Neural progenitor cell (in vitro differentiated cells): ENCODE measurements around the gene LRRC8E. TPM values are rescaled to one million over a fixed set of nuclear protein-coding genes. Genes with fewer than 3 reads are reported as not detected.
"Not testable (repeated sequence)": the region's sequence is repeated elsewhere in the genome, so short reads cannot be mapped to it uniquely, and the experiment has no call there.

Experiments used
- DNase-seq: peaks from one replicate; pipeline ENCODE4 v3.0.0-alpha.2; 2016; ENCODE audit warnings: low spot score
- H2AFZ ChIP-seq: fragments of 200-600 bp; sonication (generic); replicated peaks from 2 replicates; pipeline ENCODE4 v1.6.1; 2016; ENCODE audit warnings: antibody characterized with exemption
- H3F3A ChIP-seq: fragments of 200-600 bp; sonication (generic); 2 replicates; pipeline ENCODE4 v1.6.1; 2016; ENCODE audit warnings: antibody characterized with exemption, low read depth
- H3K27ac ChIP-seq: fragments of 200-600 bp; sonication (generic); 2 replicates; pipeline ENCODE4 v1.5.1; 2016; ENCODE audit warnings: mild to moderate bottlenecking
- H3K27me3 ChIP-seq: fragments of 200-600 bp; sonication (generic); 2 replicates; pipeline ENCODE4 v1.6.1; 2016; ENCODE audit warnings: mild to moderate bottlenecking, moderate library complexity
- H3K36me3 ChIP-seq: fragments of 200-600 bp; sonication (generic); 2 replicates; pipeline ENCODE4 v1.5.1; 2016
- H3K4me1 ChIP-seq: fragments of 200-600 bp; sonication (generic); 2 replicates; pipeline ENCODE4 v1.6.1; 2016; ENCODE audit warnings: mixed run types
- H3K4me2 ChIP-seq: fragments of 200-600 bp; sonication (generic); 2 replicates; pipeline ENCODE4 v1.6.1; 2016
- H3K4me3 ChIP-seq: fragments of 200-600 bp; sonication (generic); 2 replicates; pipeline ENCODE4 v1.5.1; 2016
- H3K79me2 ChIP-seq: fragments of 200-600 bp; sonication (generic); 2 replicates; pipeline ENCODE4 v1.6.1; 2016; ENCODE audit warnings: low read depth
- H3K9ac ChIP-seq: fragments of 200-600 bp; sonication (generic); 2 replicates; pipeline ENCODE4 v1.6.1; 2016
- H3K9me3 ChIP-seq: fragments of 200-600 bp; sonication (generic); 2 replicates; pipeline ENCODE4 v1.5.1; 2016; ENCODE audit warnings: low read depth
- H4K20me1 ChIP-seq: fragments of 200-600 bp; sonication (generic); 2 replicates; pipeline ENCODE4 v1.6.1; 2016; ENCODE audit warnings: low read depth
- H3K27ac Mint-ChIP-seq: 3 replicates; pipeline ENCODE4 v1.8.0; 2021; ENCODE audit warnings: mixed read lengths
- H3K27me3 Mint-ChIP-seq: 2 replicates; pipeline ENCODE4 v1.8.0; 2022; ENCODE audit warnings: low read depth, mild to moderate bottlenecking, inconsistent platforms, moderate library complexity, mixed read lengths; ENCODE audit not compliant: insufficient read depth
- H3K36me3 Mint-ChIP-seq: 3 replicates; pipeline ENCODE4 v1.8.0; 2021; ENCODE audit warnings: mixed read lengths
- H3K4me1 Mint-ChIP-seq: 3 replicates; pipeline ENCODE4 v1.8.0; 2021; ENCODE audit warnings: mixed read lengths
- H3K4me3 Mint-ChIP-seq: 3 replicates; pipeline ENCODE4 v1.8.0; 2021; ENCODE audit warnings: mild to moderate bottlenecking, moderate library complexity, mixed read lengths
- H3K9me3 Mint-ChIP-seq: 3 replicates; pipeline ENCODE4 v1.8.0; 2020; ENCODE audit warnings: mixed read lengths
- CTCF ChIP-seq: fragments of 200-600 bp; sonication (generic); IDR thresholded peaks from 2 replicates; pipeline ENCODE4 v1.5.1; 2017; ENCODE audit warnings: antibody characterized with exemption, mild to moderate bottlenecking
- EZH2 ChIP-seq: fragments of 200-600 bp; sonication (generic); IDR thresholded peaks from 2 replicates; pipeline ENCODE4 v1.6.1; 2017; ENCODE audit warnings: antibody characterized with exemption, mild to moderate bottlenecking, moderate library complexity
- EZH2phosphoT487 ChIP-seq: fragments of 200-600 bp; sonication (generic); IDR thresholded peaks from 2 replicates; pipeline ENCODE4 v1.6.1; 2017; ENCODE audit warnings: antibody characterized with exemption
- total RNA-seq: library from RNA; depleted of rRNA; stranded (reverse); fragments of >200 nt; gene quantifications from 2 replicates; pipeline ENCODE4 v1.2.3, GENCODE V29; 2015; ENCODE audit warnings: low replicate concordance

LRRC8E gene
- total RNA-seq, 1 donor from 2014 or later = 1.2 TPM

- DNase-seq = peak; percentile 86
- Histone ChIP-seq H3K9me3 (no peaks in the 10 kb centered on the region), H4K20me1 (peaks cover 35% of the 10 kb centered on the region), H3K36me3 (no peaks in the 10 kb centered on the region), H3K27ac (no peak overlapping the region), H3K4me3 (peak overlapping the region; percentile 59), H3F3A (peaks cover 46% of the 10 kb centered on the region), H3K9ac (no peak overlapping the region), H3K4me1 (peaks cover 15% of the 10 kb centered on the region), H3K4me2 (peak overlapping the region; percentile 99), H3K79me2 (no peaks in the 10 kb centered on the region), H2AFZ (no peak overlapping the region), H3K27me3 (peaks cover 64% of the 10 kb centered on the region)
- peaks cover 30% of the 10 kb centered on the region for H3K4me1 Mint-ChIP-seq
- H3K36me3 Mint-ChIP-seq = peaks cover 6% of the 10 kb centered on the region
- H3K27ac Mint-ChIP-seq = no peak overlapping the region
- TF ChIP-seq EZH2phosphoT487 = peak; percentile 87
- peak; percentile 72 for TF ChIP-seq EZH2
- TF ChIP-seq CTCF = peak; percentile 70
- no peaks in the 10 kb centered on the region for H3K9me3 Mint-ChIP-seq
- peak overlapping the region; percentile 81 for H3K4me3 Mint-ChIP-seq
- H3K27me3 Mint-ChIP-seq = peaks cover 41% of the 10 kb centered on the region
Measured at GRCh38 chr19:7917267-7918061, 29.2 kb downstream of the LRRC8E start.

- H3K27ac ChIP-seq, H3K36me3 Mint-ChIP-seq, H3K9me3 ChIP-seq, H3K79me2 ChIP-seq, DNase-seq, H3K9me3 Mint-ChIP-seq, H2AFZ ChIP-seq, H3K27ac Mint-ChIP-seq, H3K9ac ChIP-seq, H3K36me3 ChIP-seq: not testable (repeated sequence)
- peak overlapping the region; percentile 50 for H3K4me3 Mint-ChIP-seq
- peaks cover 64% of the 10 kb centered on the region for H3K27me3 ChIP-seq
- H3K4me1 ChIP-seq = peaks cover 15% of the 10 kb centered on the region
- H3K4me3 ChIP-seq = peak overlapping the region; percentile 59
- H4K20me1 ChIP-seq = peaks cover 42% of the 10 kb centered on the region
- H3K4me2 ChIP-seq = peak overlapping the region; percentile 99
- H3K4me1 Mint-ChIP-seq = peaks cover 33% of the 10 kb centered on the region
- H3F3A ChIP-seq = peaks cover 46% of the 10 kb centered on the region
- H3K27me3 Mint-ChIP-seq = peaks cover 37% of the 10 kb centered on the region
Measured at GRCh38 chr19:7918062-7918614, 29.8 kb downstream of the LRRC8E start.

- H3K9ac ChIP-seq = no peak overlapping the region
- H3K4me3 ChIP-seq = no peak overlapping the region
- TF ChIP-seq EZH2phosphoT487 (no peak), CTCF (no peak), EZH2 (no peak)
- peaks cover 46% of the 10 kb centered on the region for H3F3A ChIP-seq
- Mint-ChIP-seq H3K4me1 (peaks cover 36% of the 10 kb centered on the region), H3K27me3 (peaks cover 36% of the 10 kb centered on the region), H3K36me3 (no peaks in the 10 kb centered on the region), H3K9me3 (no peaks in the 10 kb centered on the region), H3K27ac (no peak overlapping the region), H3K4me3 (peak overlapping the region; percentile 87)
- no peaks in the 10 kb centered on the region for H3K36me3 ChIP-seq
- peak overlapping the region; percentile 99 for H3K4me2 ChIP-seq
- H2AFZ ChIP-seq = no peak overlapping the region
- H4K20me1 ChIP-seq = peaks cover 47% of the 10 kb centered on the region
- no peak overlapping the region for H3K27ac ChIP-seq
- H3K4me1 ChIP-seq = peaks cover 15% of the 10 kb centered on the region
- no peak for DNase-seq
- H3K27me3 ChIP-seq = peaks cover 60% of the 10 kb centered on the region
- no peaks in the 10 kb centered on the region for H3K79me2 ChIP-seq
- H3K9me3 ChIP-seq = no peaks in the 10 kb centered on the region
Measured at GRCh38 chr19:7918615-7919421, 30.5 kb downstream of the LRRC8E start.
